Neural cell (in vitro differentiated cells): Measurements from ENCODE around the gene SLFN12.
"Not testable (repeated sequence)": the region's sequence is repeated elsewhere in the genome, so short reads cannot be mapped to it uniquely, and the experiment has no call there.

ENCODE experiments used
- EZH2 ChIP-seq: fragments of 200-600, 300-800 bp; shearing (Covaris generic), sonication (generic); IDR thresholded peaks from 2 replicates; pipeline ENCODE4 v1.6.1; 2014; ENCODE audit warnings: antibody characterized with exemption, low read length, borderline replicate concordance, mild to moderate bottlenecking; ENCODE audit not compliant: insufficient read depth, poor library complexity, severe bottlenecking
- MXI1 ChIP-seq: fragments of 450-650 bp; conservative IDR thresholded peaks from 2 replicates; pipeline ENCODE4 v1.6.1; 2014; ENCODE audit warnings: antibody characterized with exemption, mild to moderate bottlenecking; ENCODE audit not compliant: poor library complexity, severe bottlenecking
- POLR2AphosphoS5 ChIP-seq: IDR thresholded peaks from 2 replicates; pipeline ENCODE4 v1.6.1; 2012
- RAD21 ChIP-seq: fragments of 450-650 bp; conservative IDR thresholded peaks from 2 replicates; pipeline ENCODE4 v1.6.1; 2014; ENCODE audit warnings: antibody characterized with exemption, mild to moderate bottlenecking, moderate library complexity
- SMC3 ChIP-seq: fragments of 450-650 bp; conservative IDR thresholded peaks from 2 replicates; pipeline ENCODE4 v1.6.1; 2014; ENCODE audit warnings: antibody characterized with exemption, mild to moderate bottlenecking, moderate library complexity; ENCODE audit not compliant: poor library complexity
- TAF1 ChIP-seq: IDR thresholded peaks from 2 replicates; pipeline ENCODE4 v1.6.1; 2012; ENCODE audit warnings: low read depth
- TF ChIP-seq, protein P1 (sequence below): fragments of 450-650 bp; IDR thresholded peaks from 2 replicates; pipeline ENCODE4 v1.5.1; 2014; ENCODE audit warnings: antibody characterized with exemption, mild to moderate bottlenecking, moderate library complexity; ENCODE audit not compliant: poor library complexity, severe bottlenecking
- TF ChIP-seq, protein P2 (sequence below): IDR thresholded peaks from 2 replicates; pipeline ENCODE4 v1.6.1; 2012; ENCODE audit warnings: borderline replicate concordance

DNA sequence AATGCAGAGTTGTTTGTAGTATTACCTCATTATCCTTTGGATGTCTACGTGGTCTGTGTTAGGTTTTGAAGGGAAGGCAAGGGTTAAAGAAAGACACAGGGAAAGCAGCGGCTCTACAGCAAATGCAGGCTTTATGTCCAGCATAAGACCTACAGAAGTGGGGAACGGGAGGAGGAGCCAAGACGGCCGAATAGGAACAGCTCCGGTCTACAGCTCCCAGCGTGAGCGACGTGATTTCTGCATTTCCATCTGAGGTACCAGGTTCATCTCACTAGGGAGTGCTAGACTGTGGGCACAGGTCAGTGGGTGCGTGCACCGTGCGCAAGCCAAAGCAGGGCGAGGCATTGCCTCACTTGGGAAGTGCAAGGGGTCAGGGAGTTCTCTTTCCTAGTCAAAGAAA is 38.5 kb downstream of the SLFN12 start:
- TF ChIP-seq TAF1, POLR2AphosphoS5, MXI1, SMC3, EZH2, RAD21: not testable (repeated sequence)
- TF ChIP-seq, protein P1, sequence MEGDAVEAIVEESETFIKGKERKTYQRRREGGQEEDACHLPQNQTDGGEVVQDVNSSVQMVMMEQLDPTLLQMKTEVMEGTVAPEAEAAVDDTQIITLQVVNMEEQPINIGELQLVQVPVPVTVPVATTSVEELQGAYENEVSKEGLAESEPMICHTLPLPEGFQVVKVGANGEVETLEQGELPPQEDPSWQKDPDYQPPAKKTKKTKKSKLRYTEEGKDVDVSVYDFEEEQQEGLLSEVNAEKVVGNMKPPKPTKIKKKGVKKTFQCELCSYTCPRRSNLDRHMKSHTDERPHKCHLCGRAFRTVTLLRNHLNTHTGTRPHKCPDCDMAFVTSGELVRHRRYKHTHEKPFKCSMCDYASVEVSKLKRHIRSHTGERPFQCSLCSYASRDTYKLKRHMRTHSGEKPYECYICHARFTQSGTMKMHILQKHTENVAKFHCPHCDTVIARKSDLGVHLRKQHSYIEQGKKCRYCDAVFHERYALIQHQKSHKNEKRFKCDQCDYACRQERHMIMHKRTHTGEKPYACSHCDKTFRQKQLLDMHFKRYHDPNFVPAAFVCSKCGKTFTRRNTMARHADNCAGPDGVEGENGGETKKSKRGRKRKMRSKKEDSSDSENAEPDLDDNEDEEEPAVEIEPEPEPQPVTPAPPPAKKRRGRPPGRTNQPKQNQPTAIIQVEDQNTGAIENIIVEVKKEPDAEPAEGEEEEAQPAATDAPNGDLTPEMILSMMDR: not testable (repeated sequence)
- TF ChIP-seq, protein P2, sequence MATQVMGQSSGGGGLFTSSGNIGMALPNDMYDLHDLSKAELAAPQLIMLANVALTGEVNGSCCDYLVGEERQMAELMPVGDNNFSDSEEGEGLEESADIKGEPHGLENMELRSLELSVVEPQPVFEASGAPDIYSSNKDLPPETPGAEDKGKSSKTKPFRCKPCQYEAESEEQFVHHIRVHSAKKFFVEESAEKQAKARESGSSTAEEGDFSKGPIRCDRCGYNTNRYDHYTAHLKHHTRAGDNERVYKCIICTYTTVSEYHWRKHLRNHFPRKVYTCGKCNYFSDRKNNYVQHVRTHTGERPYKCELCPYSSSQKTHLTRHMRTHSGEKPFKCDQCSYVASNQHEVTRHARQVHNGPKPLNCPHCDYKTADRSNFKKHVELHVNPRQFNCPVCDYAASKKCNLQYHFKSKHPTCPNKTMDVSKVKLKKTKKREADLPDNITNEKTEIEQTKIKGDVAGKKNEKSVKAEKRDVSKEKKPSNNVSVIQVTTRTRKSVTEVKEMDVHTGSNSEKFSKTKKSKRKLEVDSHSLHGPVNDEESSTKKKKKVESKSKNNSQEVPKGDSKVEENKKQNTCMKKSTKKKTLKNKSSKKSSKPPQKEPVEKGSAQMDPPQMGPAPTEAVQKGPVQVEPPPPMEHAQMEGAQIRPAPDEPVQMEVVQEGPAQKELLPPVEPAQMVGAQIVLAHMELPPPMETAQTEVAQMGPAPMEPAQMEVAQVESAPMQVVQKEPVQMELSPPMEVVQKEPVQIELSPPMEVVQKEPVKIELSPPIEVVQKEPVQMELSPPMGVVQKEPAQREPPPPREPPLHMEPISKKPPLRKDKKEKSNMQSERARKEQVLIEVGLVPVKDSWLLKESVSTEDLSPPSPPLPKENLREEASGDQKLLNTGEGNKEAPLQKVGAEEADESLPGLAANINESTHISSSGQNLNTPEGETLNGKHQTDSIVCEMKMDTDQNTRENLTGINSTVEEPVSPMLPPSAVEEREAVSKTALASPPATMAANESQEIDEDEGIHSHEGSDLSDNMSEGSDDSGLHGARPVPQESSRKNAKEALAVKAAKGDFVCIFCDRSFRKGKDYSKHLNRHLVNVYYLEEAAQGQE: not testable (repeated sequence)
